Astrocyte of the cerebellum (primary cell): ENCODE measurements around the gene SLC16A10.

Experiments used
- DNase-seq: peaks from one replicate; pipeline ENCODE4 v3.0.0-alpha.2; 2011; ENCODE audit warnings: low read depth
- H3K4me3 ChIP-seq: 2 replicates; pipeline ENCODE4 v1.5.1; 2011; ENCODE audit warnings: mild to moderate bottlenecking, low read depth, low read length, moderate library complexity
- in situ Hi-C: cut with HindIII; loops from 2 replicates; pipeline ENCODE4 v1.10.0; 2017; ENCODE audit warnings: low sequenced_read_pairs
- TF ChIP-seq, protein P1 (sequence below): IDR thresholded peaks from 2 replicates; pipeline ENCODE4 v1.5.1; 2012; ENCODE audit warnings: low read length, low read depth, moderate library complexity, mild to moderate bottlenecking; ENCODE audit errors: missing control alignments

The SLC16A10 gene

DNA sequence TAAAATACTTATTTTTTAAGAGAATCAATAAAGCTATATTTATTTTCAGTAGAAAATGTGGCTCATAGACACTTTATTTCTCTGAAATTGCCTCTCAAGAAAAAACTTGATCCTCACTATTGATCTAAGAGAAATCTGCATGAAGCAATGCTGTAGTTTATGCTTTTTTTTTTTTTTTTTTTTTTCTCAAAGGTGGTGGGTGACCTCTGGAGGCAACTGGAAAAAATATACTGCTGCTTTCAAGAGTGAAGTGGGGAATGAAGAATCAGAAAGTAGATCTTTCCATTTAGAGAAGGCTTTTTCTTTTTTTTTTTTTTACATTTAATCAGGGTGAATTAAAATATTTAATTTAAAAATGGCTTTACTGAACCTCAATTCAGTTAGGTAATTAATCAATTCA lies 169.3 kb downstream of the SLC16A10 start:
- no peak for DNase-seq
- H3K4me3 ChIP-seq = no peak overlapping the region
- in situ Hi-C loops = no loop called here
- TF ChIP-seq, protein P1, sequence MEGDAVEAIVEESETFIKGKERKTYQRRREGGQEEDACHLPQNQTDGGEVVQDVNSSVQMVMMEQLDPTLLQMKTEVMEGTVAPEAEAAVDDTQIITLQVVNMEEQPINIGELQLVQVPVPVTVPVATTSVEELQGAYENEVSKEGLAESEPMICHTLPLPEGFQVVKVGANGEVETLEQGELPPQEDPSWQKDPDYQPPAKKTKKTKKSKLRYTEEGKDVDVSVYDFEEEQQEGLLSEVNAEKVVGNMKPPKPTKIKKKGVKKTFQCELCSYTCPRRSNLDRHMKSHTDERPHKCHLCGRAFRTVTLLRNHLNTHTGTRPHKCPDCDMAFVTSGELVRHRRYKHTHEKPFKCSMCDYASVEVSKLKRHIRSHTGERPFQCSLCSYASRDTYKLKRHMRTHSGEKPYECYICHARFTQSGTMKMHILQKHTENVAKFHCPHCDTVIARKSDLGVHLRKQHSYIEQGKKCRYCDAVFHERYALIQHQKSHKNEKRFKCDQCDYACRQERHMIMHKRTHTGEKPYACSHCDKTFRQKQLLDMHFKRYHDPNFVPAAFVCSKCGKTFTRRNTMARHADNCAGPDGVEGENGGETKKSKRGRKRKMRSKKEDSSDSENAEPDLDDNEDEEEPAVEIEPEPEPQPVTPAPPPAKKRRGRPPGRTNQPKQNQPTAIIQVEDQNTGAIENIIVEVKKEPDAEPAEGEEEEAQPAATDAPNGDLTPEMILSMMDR = no peak

GRCh38 chr6:111258010-111258409 lies 170.7 kb downstream of the SLC16A10 start:
- in situ Hi-C loops = no loop called here
- H3K4me3 ChIP-seq = no peak overlapping the region
- TF ChIP-seq, protein P1 = no peak
- no peak for DNase-seq

DNA sequence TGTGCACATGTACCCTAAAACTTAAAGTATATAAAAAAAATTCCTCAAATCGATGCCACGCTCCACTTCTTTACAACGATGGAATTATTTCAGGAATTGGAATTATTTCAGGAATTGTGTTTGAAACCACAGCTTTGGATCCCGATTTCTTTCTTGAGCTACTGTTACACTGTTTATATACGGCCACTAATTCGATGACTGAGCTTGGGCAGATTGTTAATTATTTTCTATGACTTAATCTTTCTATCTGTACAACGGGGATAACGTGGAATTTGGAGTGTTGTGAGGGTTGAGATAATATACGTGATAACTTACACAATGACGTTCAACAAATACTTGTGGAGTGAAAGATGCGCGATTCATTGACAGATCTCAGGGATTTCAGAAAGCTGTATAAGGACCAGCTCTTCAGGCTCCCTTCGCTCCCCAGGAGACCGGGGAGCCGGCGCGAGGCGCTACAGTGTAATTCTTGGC lies 171.3 kb downstream of the SLC16A10 start:
- no peak for DNase-seq
- in situ Hi-C loops = no loop called here
- H3K4me3 ChIP-seq = peak overlapping the region; percentile 67
- TF ChIP-seq, protein P1 = no peak

- TF ChIP-seq, protein P1 = peak; percentile 96
- H3K4me3 ChIP-seq = peak overlapping the region; percentile 67
- peak; percentile 98 for DNase-seq
Observed at GRCh38 chr6:111259089-111259831, 172.0 kb downstream of the SLC16A10 start.

DNA sequence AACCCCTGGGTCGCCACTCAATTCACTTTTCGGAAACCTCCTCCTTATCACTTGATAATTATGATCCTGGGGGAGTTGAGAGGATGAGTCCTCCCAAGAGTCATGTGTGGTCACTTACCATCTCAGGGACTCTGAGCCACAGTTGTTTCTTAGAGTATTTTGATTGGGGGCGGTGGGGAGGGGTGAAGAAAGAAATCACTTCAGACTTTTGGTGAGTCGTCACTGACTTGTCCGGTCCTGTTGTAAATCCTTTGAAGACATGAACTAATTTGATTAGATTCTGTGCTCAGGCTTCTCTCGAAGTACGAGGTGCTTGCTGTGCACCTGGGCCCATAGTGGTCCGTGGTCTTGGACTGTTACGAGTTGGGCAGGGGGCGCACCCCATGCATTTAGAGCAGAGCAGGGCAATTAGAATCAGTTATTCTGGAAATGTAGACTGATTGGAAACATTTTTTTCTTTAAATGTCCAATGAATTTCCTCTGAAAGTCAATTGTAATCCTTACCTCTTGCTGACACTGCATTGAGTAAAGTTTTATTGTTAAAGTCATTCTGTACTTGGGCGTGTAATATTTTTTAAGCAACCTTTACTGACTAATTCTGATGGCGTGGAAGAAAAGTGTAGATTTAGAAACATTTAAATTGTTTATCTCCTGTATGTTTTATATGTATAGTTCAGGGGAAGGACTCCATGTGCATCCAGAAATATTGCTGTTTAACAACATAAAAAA lies 173.4 kb downstream of the SLC16A10 start:
- in situ Hi-C loops = no loop called here
- H3K4me3 ChIP-seq = peak overlapping the region; percentile 67

More at GRCh38 chr6:111259089-111259831, 172.0 kb downstream of the SLC16A10 start:
- in situ Hi-C loops = no loop called here

DNA sequence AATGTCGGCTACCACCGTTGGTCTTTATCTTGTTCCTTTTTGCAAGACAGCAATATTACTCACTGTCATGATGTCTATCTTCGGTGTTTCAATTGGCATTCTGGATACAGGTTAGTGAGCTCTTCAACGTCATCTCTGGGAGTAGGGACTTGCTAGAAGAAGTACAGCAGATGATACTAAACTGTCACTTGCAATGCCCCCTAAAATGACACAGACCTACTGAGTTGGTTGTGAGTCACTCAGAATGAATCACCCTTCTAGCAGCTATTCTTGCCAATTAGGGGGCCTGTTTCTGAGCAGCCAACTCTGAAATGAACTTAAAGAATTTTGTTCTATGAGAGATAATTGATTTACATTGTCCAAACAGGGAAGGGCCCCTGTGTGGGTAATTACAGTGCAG lies 176.5 kb downstream of the SLC16A10 start:
- H3K4me3 ChIP-seq = no peak overlapping the region
- no peak for DNase-seq
- TF ChIP-seq, protein P1 = no peak
- in situ Hi-C loops = no loop called here

More for the DNA sequence above, 173.4 kb downstream of the SLC16A10 start:
- TF ChIP-seq, protein P1 = no peak
- DNase-seq = no peak
